Measurements from ENCODE around the gene TPM2. TPM values are rescaled to one million over a fixed set of nuclear protein-coding genes. Genes with fewer than 3 reads are reported as not detected.

TPM2 gene
- total and polyA plus RNA-seq, 9 of the 15 experiments (the other 6 are each of a cell fraction or from before 2014, with no cell fraction given) = 0.28 to 16.1 (median 4.5) TPM

- no peak overlapping the region for H3K9ac ChIP-seq (ENCODE audit: insufficient read depth in 1 of 2, low read depth in 2 of 2, low read length in 2 of 2)
- ChIA-PET CTCF (ENCODE audit: low intra/inter-chr PET ratio) (interaction anchor here (1.0 kb wide), 1 partner anchor 145 kb away, joined by 3 read pairs; no protein-coding TSS in a partner anchor), POLR2A (interaction anchor here (1.0 to 4.8 kb wide), 4 partner anchors 9 to 18 kb away, joined by 4 to 21 read pairs (median 8); partner anchors contain the start of gene MSMP)
- peaks cover 3 to 8% of the 10 kb centered on the region in 2 experiments; a peak in 3 of 5 replicates for H3K4me1 ChIP-seq (replicated peaks in 1 of 2; ENCODE audit: control insufficient read depth in 2 of 2, insufficient read depth in 2 of 2, low read length in 2 of 2)
- intact Hi-C loops (cut with micrococcal nuclease) = loop anchor here (5.0 to 10.0 kb wide), 2 partner anchors 39 to 77 kb away; partner anchors contain the start of genes HINT2 and SPAG8
- peaks cover 90% of the 10 kb centered on the region for H3K36me3 ChIP-seq (ENCODE audit: control insufficient read depth, insufficient read depth, low read length)
- DNase-seq (ENCODE audit: extremely low read depth in 1 of 4, low spot score in 3 of 4) (no peak), ATAC-seq (no peak), FAIRE-seq (no peak)
- TF ChIP-seq CBFB (CRISPR knock-in tag; IDR thresholded peaks at IDR 0.05) (no peak), CTCF (IDR thresholded peaks at IDR 0.05 in 2 of 3, conservative IDR thresholded peaks at IDR 0.05 in 1 of 3; ENCODE audit: insufficient read depth in 2 of 3, low read depth in 1 of 3, low read length in 3 of 3) (no peak), ZNF212 (CRISPR knock-in tag; IDR thresholded peaks at IDR 0.05) (no peak), SIN3B (IDR thresholded peaks at IDR 0.05; ENCODE audit: low read depth) (no peak)
- no peaks in the 10 kb centered on the region for H4K20me1 ChIP-seq (replicated peaks; ENCODE audit: control insufficient read depth, insufficient read depth, low read length)
- no peak overlapping the region for H3K4me3 ChIP-seq
- no peaks in the 10 kb centered on the region for H3K27me3 ChIP-seq (ENCODE audit: control insufficient read depth in 2 of 2, insufficient read depth in 2 of 2, low read length in 2 of 2)
- 71% methylated on average over 4 of the region's 4 CpGs for WGBS (ENCODE audit: insufficient coverage, low coverage, missing lambda C conversion rate)
- H3K79me2 ChIP-seq (ENCODE audit: control insufficient read depth, insufficient read depth, low read length) = peaks cover 20% of the 10 kb centered on the region
- no TSS peak for BruUV-seq (replicated peaks)
- H3K27ac ChIP-seq (ENCODE audit: extremely low read depth, low read depth, low read length) = no peak overlapping the region
- no peak overlapping the region for H3K4me2 ChIP-seq (ENCODE audit: insufficient read depth, low read length)
- H3K9me1 ChIP-seq (ENCODE audit: control insufficient read depth, insufficient read depth, low read length) = no peaks in the 10 kb centered on the region
- in situ Hi-C loops (cut with MboI) = no loop called here
- no peak overlapping the region for H2AFZ ChIP-seq (ENCODE audit: low read depth, low read length)
- H3K9me3 ChIP-seq (replicated peaks; ENCODE audit: control insufficient read depth, insufficient read depth, low read depth, low read length) = no peaks in the 10 kb centered on the region
Observed at GRCh38 chr9:35738186-35738585, 48.5 kb upstream of the TPM2 start.
